GM12892 (cell line): ENCODE data around the gene NPHP4.

Experiments
- POLR2AphosphoS5 ChIP-seq: IDR thresholded peaks from 2 replicates; pipeline ENCODE4 v1.6.1; 2011; ENCODE audit warnings: low read depth, low read length, control low read depth
- TAF1 ChIP-seq: IDR thresholded peaks from 2 replicates; pipeline ENCODE4 v1.6.1; 2011; ENCODE audit warnings: low read depth, mild to moderate bottlenecking, control low read depth, low read length, borderline replicate concordance

DNA sequence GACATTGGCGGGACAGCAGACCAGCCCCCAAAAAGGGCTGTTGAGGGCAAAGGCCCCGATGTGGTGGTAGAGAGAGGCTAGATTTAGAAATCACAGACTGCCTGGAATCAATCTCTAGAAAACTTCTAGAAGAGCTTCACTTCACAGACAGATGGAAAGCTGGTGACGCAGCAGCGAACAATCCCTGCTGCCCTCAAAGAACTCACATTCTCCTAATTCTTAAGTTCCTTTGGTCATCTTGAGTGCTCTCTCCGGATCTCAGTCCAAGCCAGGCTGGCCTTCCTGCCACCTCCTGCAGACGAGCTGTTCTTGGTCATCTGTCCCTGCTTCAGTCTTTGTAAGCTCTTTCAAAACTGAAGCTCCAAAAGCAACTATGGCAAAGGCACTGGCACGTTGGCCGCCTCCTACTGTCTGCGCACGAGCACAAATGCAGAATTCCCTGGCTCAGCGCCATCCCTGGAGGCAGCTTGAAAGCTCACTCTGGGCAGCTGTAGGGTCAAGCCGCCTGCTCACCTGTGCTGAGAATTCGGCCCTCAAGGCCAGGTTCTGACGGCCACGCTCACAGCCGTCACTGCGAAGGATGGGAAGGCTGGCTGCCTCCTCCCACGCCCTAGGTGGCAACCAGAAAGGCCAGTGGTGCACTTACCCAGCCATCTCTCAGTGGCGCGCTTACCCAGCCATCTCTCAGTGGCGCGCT lies 110.6 kb downstream of the NPHP4 start:
- TF ChIP-seq POLR2AphosphoS5 (no peak), TAF1 (no peak)
